ENCODE measurements around the gene ELAPOR1.
A peak's percentile ranks its signal among the peaks of the same experiment; 100 is the strongest.

Gene ELAPOR1

GRCh38 chr1:109099938-109100773 lies 13.8 kb upstream of the ELAPOR1 start:
- DNase-seq (ENCODE audit: low read depth) = peak; percentile 95

GRCh38 chr1:109104364-109105151 lies 9.4 kb upstream of the ELAPOR1 start:
- no peak for DNase-seq (ENCODE audit: low read depth)

- no peak for DNase-seq (ENCODE audit: low read depth)
These were observed 8.0 kb upstream of the ELAPOR1 start for GRCh38 chr1:109105881-109106280.

- no peak for DNase-seq (ENCODE audit: low read depth)
These were observed 6.1 kb upstream of the ELAPOR1 start for GRCh38 chr1:109107785-109108184.

GRCh38 chr1:109109906-109110305 lies 4.0 kb upstream of the ELAPOR1 start:
- DNase-seq (ENCODE audit: low read depth) = no peak

DNA sequence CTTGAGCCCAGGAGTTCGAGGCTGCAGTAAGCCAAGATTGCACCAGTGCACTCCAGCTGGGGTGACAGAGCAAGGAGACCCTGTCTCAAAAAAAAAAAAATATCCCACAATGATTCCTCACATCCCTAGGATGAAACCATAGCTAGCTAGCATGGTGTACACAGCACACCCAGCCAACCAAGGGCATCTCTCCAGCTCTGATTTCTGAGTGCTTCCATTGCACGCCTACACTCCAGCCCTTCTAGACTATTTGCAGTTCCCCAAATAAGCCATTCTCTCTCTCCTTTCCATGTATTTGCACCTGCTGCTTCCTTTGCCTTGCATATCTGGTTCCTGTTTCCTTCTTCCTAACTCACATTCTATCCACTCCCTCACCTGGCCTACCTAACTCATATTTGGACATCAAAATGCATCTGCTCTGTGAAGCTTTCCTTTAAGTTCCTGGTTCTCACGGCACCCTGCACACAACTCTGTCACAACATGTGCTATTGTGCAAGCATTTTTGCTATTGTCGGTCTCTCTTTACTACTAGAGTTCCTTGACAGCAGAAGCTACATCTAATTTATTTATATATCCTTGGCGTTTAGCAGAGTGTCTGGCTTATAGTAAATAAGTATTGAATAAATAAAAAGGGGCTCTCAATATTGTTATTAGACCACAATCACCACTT lies 2.4 kb upstream of the ELAPOR1 start:
- DNase-seq (ENCODE audit: low read depth) = no peak

GRCh38 chr1:109112056-109112651 lies 1.8 kb upstream of the ELAPOR1 start:
- no peak for DNase-seq (ENCODE audit: low read depth)

DNA sequence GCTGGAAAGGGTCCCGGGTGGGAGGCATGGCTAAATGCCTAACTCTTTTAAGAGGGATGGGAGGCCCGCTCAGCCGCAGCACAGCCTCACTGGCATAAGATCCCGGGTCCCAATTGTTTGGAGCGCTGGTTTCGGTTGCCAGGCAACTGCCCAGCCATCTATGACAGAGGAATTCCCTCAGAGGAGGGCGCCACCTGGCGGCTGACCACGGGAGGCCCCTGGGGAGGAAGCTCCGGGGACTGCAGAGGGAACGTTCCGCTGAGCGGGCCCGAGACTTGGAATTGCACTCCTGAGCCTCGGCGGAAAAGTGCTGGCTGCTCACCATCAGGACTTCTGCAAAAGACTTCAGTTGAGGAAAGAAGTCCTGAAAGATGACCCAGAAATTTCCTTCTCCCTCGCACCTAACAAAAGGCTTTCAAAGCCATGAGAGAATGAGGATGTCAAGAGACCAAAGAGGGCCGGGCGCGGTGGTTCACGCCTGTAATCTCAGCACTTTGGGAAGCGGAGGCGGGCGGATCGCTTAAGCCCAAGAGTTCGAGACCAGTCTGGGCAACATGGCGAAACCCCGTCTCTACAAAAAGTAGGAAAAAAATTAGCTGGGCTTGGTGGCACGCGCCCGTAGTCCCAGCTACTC lies 1.1 kb upstream of the ELAPOR1 start:
- DNase-seq (ENCODE audit: low read depth) = peak; percentile 86

DNA sequence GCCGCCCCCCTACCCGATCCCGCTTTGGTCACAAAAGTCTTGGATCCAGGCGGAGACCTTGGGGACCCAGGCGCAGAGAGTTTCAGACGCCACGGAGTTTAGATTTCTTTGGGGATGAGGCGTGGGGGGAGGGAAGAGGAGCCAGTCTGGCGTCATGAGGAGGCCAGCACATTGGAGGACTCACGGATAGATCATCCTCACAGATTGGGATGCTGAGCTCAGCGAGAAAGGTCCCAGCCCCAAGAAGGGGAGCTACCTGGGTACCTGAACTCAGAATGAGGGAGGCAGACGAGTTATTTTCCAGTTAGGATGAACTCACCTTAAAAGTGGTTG lies 393 bp downstream of the ELAPOR1 start:
- no peak for DNase-seq (ENCODE audit: low read depth)

- no peak for DNase-seq (ENCODE audit: low read depth)
These were observed 1.8 kb downstream of the ELAPOR1 start for GRCh38 chr1:109115685-109116084.

- DNase-seq (ENCODE audit: low read depth) = no peak
These were observed 2.4 kb downstream of the ELAPOR1 start for GRCh38 chr1:109116286-109116685.

GRCh38 chr1:109118089-109118488 lies 4.2 kb downstream of the ELAPOR1 start:
- DNase-seq (ENCODE audit: low read depth) = no peak

GRCh38 chr1:109120356-109120755 lies 6.4 kb downstream of the ELAPOR1 start:
- DNase-seq (ENCODE audit: low read depth) = no peak

DNA sequence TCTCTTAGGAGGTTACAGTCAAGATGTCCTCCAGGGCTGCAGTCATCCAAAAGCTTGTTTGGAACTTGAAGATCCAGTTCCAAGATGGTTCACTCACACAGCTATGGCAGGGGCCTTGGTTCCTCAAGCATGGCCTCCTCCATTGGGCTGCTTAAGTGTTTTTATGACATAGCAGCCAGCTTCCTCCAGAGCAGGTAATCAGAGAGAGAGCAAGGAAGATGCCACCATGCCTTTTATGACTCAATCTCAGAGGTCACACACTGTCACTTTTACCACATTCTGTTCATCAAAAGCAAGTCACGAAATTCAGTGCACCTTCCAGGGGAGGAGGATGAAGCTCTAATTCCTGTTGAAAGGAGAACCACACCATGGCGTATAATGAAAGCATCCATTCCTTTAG lies 17.1 kb downstream of the ELAPOR1 start:
- DNase-seq (ENCODE audit: low read depth) = no peak

DNA sequence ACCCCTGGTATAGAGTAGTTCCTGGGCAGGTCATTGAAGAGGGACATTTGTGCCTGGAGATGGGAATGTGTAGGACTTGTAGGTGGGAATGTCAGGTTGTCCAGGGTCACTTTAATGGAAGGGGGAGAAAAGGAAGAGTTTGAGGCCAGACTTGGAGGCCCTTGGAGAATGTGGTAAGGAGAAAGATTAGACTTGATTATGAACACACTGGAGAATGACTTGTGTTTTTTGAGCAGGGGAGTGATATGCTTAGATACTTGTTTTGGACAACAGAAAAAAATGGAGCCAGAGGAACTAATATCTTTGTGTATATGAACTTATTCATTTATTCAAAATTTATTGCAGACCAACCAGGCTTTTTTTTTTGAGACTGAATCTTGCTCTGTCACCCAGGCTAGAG lies 17.9 kb downstream of the ELAPOR1 start:
- DNase-seq (ENCODE audit: low read depth) = no peak

GRCh38 chr1:109133002-109133706 lies 19.2 kb downstream of the ELAPOR1 start:
- no peak for DNase-seq (ENCODE audit: low read depth)

DNA sequence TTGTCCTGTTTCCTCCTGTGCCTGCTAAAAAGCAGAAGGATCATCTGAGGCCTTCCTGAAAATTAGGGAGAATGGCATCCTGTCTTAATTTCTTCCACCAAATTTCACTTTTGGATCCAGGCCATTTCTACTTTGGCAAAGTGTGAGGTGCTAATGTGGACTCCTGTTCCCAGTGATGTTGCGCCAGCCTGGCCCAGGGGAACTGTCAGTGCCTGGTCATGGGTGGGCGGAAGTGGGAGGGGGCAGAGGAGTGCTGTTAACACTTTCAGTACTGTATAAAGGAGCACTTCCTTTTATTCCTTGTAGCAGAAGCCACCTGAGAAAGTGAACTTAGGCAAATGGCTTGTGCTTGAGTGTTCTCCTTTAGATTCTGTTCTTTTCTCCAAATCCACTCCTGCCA lies 19.9 kb downstream of the ELAPOR1 start:
- no peak for DNase-seq (ENCODE audit: low read depth)

- no peak for DNase-seq (ENCODE audit: low read depth)
These were observed 20.5 kb downstream of the ELAPOR1 start for GRCh38 chr1:109134423-109134822.

DNA sequence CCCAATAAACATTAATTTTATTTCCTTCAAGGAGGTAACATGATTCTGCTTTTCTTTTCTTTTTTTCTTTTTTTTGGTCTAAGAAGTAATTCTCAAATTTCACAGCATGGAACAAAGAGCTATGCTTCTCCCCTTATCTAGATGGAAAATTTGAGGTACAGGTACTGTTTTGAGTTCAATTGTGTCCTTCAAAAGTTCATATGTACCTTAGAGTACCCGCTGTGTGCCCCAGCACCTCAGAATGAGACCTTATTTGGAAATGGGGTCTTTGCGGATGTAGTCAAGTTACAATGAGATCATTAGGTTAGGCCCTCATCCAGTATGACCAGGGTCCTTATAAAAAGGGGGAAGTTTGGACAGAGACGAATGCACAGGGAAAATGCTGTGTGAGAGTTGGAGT lies 22.0 kb downstream of the ELAPOR1 start:
- no peak for DNase-seq (ENCODE audit: low read depth)

GRCh38 chr1:109136766-109137165 lies 22.9 kb downstream of the ELAPOR1 start:
- no peak for DNase-seq (ENCODE audit: low read depth)

GRCh38 chr1:109137958-109138357 lies 24.0 kb downstream of the ELAPOR1 start:
- DNase-seq (ENCODE audit: low read depth) = no peak
